GM12878 (cell line): Measurements from ENCODE around the gene LHFPL2. TPM values are rescaled to one million over a fixed set of nuclear protein-coding genes. Genes with fewer than 3 reads are reported as not detected.

Experiments used
- FOXM1 ChIP-seq: IDR thresholded peaks from 2 replicates; pipeline ENCODE4 v1.6.1; 2012; ENCODE audit warnings: low read depth, mild to moderate bottlenecking, inconsistent platforms, low read length, moderate library complexity
- GABPA ChIP-seq: IDR thresholded peaks from 2 replicates; pipeline ENCODE4 v1.6.1; 2014; ENCODE audit warnings: antibody characterized with exemption, low read depth, mild to moderate bottlenecking, inconsistent platforms
- MTA2 ChIP-seq: fragments of 450-650 bp; IDR thresholded peaks from 2 replicates; pipeline ENCODE4 v1.6.1; 2016; ENCODE audit warnings: low read depth, mild to moderate bottlenecking, moderate library complexity
- POLR2A ChIP-seq: IDR thresholded peaks from 2 replicates; pipeline ENCODE4 v1.6.1; 2011; ENCODE audit warnings: low read depth, mild to moderate bottlenecking, low read length
- RUNX3 ChIP-seq: IDR thresholded peaks from 2 replicates; pipeline ENCODE4 v1.6.1; 2012; ENCODE audit warnings: low read length, inconsistent platforms
- SPI1 ChIP-seq: IDR thresholded peaks from 2 replicates; pipeline ENCODE4 v1.6.1; 2011; ENCODE audit warnings: low read depth, mild to moderate bottlenecking, low read length, moderate library complexity, borderline replicate concordance; ENCODE audit not compliant: insufficient read depth
- ZNF207 ChIP-seq: fragments of 450-650 bp; IDR thresholded peaks from 2 replicates; pipeline ENCODE4 v1.6.1; 2014; ENCODE audit warnings: antibody characterized with exemption, mild to moderate bottlenecking, borderline replicate concordance
- polyA plus RNA-seq, 11 experiments: library from polyadenylated mRNA; depleted of rRNA in 4 of 11; unstranded in 6 of 11; stranded (reverse) in 5 of 11; fragments of >200 nt; fragmentation: Nextera tagmentation in 4 of 11; fragmentation: Illumina TruSeq in 1 of 11; extraction: Ambion mirVana in 4 of 11; extraction: Trizol in 1 of 11; gene quantifications; 1 replicate in 1 of 11; 2 replicates in 10 of 11; pipeline versions ENCODE4 v1.2.1 to v1.2.3, GENCODE V29; 2011 to 2016; ENCODE audit warnings: inconsistent platforms in 2 of 11, missing spikeins in 2 of 11, low read depth in 1 of 11
- total RNA-seq, 4 experiments: library from RNA; depleted of rRNA in 3 of 4; stranded (reverse); fragments of >200 nt in 3 of 4; fragmentation: Illumina TruSeq in 1 of 4; extraction: Trizol in 1 of 4; gene quantifications; 2 replicates each; pipeline versions ENCODE4 v1.2.1 to v1.2.3, GENCODE V29; 2013 to 2021
- TF ChIP-seq, protein P1 (sequence below): fragments of 450-650 bp; IDR thresholded peaks from 2 replicates; pipeline ENCODE4 v1.6.1; 2017; ENCODE audit warnings: mild to moderate bottlenecking
- TF ChIP-seq, protein P2 (sequence below): fragments of 450-650 bp; IDR thresholded peaks from 2 replicates; pipeline ENCODE4 v1.6.1; 2016; ENCODE audit warnings: mild to moderate bottlenecking, moderate library complexity, borderline replicate concordance

Gene LHFPL2
- total and polyA plus RNA-seq, 10 of the 15 experiments (the other 5 are each of a cell fraction or from before 2014, with no cell fraction given), result 4.1 to 21.8 (median 12.5) TPM

DNA sequence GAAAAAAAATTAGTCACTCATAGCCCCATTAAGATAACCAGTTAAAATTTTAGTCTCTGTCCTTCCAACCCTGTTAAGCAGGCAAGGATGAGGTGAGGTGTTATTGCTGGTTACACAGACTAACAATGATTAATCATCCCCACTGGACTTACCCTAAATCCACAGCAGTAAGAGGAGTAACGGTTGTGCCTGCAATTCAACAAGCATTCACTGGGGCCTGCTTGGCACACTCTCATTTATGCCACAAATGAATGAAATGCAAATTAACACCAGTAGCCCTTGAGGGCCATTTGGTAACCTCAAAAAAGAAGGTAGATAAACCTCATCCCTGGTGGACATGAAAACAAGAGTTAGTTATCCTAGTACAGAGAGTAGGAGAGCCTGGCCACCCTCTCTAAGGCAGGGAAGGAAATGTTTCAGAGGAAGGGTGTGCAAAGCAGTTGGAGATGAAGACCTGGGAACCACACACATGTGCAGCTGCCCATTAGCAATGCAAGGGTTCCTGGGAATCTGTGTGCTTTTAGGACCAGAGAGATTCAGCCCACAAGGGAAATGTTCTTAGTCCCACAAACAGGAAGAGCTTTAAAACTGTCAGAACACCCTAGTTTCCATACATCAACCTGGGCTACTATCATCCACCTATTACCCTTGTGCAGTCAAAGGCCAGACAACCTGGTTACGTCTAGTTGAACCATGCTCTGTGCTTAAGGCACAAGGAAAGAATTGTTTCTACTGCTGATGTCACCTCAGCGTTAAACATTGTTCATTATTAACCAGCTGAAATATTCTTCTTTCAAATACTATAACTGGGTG lies 7.7 kb downstream of the LHFPL2 start (continued):
- TF ChIP-seq, protein P1, sequence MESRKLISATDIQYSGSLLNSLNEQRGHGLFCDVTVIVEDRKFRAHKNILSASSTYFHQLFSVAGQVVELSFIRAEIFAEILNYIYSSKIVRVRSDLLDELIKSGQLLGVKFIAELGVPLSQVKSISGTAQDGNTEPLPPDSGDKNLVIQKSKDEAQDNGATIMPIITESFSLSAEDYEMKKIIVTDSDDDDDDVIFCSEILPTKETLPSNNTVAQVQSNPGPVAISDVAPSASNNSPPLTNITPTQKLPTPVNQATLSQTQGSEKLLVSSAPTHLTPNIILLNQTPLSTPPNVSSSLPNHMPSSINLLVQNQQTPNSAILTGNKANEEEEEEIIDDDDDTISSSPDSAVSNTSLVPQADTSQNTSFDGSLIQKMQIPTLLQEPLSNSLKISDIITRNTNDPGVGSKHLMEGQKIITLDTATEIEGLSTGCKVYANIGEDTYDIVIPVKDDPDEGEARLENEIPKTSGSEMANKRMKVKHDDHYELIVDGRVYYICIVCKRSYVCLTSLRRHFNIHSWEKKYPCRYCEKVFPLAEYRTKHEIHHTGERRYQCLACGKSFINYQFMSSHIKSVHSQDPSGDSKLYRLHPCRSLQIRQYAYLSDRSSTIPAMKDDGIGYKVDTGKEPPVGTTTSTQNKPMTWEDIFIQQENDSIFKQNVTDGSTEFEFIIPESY, result no peak
- TF ChIP-seq FOXM1, result no peak
- TF ChIP-seq, protein P2, sequence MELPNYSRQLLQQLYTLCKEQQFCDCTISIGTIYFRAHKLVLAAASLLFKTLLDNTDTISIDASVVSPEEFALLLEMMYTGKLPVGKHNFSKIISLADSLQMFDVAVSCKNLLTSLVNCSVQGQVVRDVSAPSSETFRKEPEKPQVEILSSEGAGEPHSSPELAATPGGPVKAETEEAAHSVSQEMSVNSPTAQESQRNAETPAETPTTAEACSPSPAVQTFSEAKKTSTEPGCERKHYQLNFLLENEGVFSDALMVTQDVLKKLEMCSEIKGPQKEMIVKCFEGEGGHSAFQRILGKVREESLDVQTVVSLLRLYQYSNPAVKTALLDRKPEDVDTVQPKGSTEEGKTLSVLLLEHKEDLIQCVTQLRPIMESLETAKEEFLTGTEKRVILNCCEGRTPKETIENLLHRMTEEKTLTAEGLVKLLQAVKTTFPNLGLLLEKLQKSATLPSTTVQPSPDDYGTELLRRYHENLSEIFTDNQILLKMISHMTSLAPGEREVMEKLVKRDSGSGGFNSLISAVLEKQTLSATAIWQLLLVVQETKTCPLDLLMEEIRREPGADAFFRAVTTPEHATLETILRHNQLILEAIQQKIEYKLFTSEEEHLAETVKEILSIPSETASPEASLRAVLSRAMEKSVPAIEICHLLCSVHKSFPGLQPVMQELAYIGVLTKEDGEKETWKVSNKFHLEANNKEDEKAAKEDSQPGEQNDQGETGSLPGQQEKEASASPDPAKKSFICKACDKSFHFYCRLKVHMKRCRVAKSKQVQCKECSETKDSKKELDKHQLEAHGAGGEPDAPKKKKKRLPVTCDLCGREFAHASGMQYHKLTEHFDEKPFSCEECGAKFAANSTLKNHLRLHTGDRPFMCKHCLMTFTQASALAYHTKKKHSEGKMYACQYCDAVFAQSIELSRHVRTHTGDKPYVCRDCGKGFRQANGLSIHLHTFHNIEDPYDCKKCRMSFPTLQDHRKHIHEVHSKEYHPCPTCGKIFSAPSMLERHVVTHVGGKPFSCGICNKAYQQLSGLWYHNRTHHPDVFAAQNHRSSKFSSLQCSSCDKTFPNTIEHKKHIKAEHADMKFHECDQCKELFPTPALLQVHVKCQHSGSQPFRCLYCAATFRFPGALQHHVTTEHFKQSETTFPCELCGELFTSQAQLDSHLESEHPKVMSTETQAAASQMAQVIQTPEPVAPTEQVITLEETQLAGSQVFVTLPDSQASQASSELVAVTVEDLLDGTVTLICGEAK, result no peak
- no peak for TF ChIP-seq POLR2A
- no peak for TF ChIP-seq RUNX3
- TF ChIP-seq GABPA, result no peak
- TF ChIP-seq MTA2, result peak; percentile 39; the same call in 1 of the 2 replicates
- TF ChIP-seq SPI1, result no peak
- TF ChIP-seq ZNF207, result no peak
